HepG2 (cell line): ENCODE measurements around the gene C4orf17. TPM values are rescaled to one million over a fixed set of nuclear protein-coding genes. Genes with fewer than 3 reads are reported as not detected.

Experiments used
- AGO2 ChIP-seq: fragments of 200-400 bp; formaldehyde crosslinking; optimal IDR thresholded peaks from 2 replicates; pipeline ENCODE3; 2017; ENCODE audit warnings: mild to moderate bottlenecking, low read depth, low read length, moderate library complexity
- EP300 ChIP-seq, 3 experiments: sonication (generic) in 1 of 3; formaldehyde crosslinking in 1 of 3; IDR thresholded peaks; 2 replicates each; pipeline versions ENCODE4 v1.5.1 to v1.6.1; 2011 to 2020; ENCODE audit warnings: low read depth in 2 of 3, low read length in 2 of 3, borderline replicate concordance in 1 of 3, improper control_type of control experiment in 1 of 3, mild to moderate bottlenecking in 1 of 3, missing genetic modification reagents in 1 of 3, moderate library complexity in 1 of 3
- ESRRA ChIP-seq: sonication (generic); formaldehyde crosslinking; IDR thresholded peaks from 2 replicates; pipeline ENCODE4 v1.5.1; 2020; ENCODE audit warnings: mild to moderate bottlenecking, low read depth, missing genetic modification reagents
- HDAC2 ChIP-seq: sonication (generic); formaldehyde crosslinking; IDR thresholded peaks from 2 replicates; pipeline ENCODE4 v1.4.0; 2020; ENCODE audit warnings: missing genetic modification reagents
- HOMEZ ChIP-seq: IDR thresholded peaks from 2 replicates; pipeline ENCODE4 v1.6.1; 2016; ENCODE audit warnings: low read depth
- IKZF5 ChIP-seq: IDR thresholded peaks from 2 replicates; pipeline ENCODE4 v1.6.1; 2018; ENCODE audit warnings: missing genetic modification reagents, mild to moderate bottlenecking, missing compliant biosample characterization
- MAFF ChIP-seq: IDR thresholded peaks from 2 replicates; pipeline ENCODE4 v1.6.1; 2011; ENCODE audit warnings: low read depth, low read length, improper control_type of control experiment
- MAZ ChIP-seq, 2 experiments: sonication (generic) in 1 of 2; formaldehyde crosslinking in 1 of 2; IDR thresholded peaks; 2 replicates each; pipeline versions ENCODE4 v1.5.0 to v1.6.1; 2012 to 2020; ENCODE audit warnings: low read depth in 2 of 2, mild to moderate bottlenecking in 2 of 2, borderline replicate concordance in 1 of 2, improper control_type of control experiment in 1 of 2, low read length in 1 of 2, missing genetic modification reagents in 1 of 2, moderate library complexity in 1 of 2
- PTBP1 ChIP-seq: fragments of 200-400 bp; formaldehyde crosslinking; IDR thresholded peaks from 2 replicates; pipeline ENCODE4 v1.6.1; 2018; ENCODE audit warnings: low read length, low read depth; ENCODE audit not compliant: poor library complexity, severe bottlenecking
- RFXAP ChIP-seq: sonication (generic); formaldehyde crosslinking; IDR thresholded peaks from 2 replicates; pipeline ENCODE4 v1.4.0; 2020; ENCODE audit warnings: missing genetic modification reagents, borderline replicate concordance
- SKIL ChIP-seq: sonication (generic); formaldehyde crosslinking; IDR thresholded peaks from 2 replicates; pipeline ENCODE4 v1.8.0; 2022; ENCODE audit warnings: missing genetic modification reagents, mild to moderate bottlenecking, moderate library complexity, borderline replicate concordance
- U2AF2 ChIP-seq: fragments of 200-400 bp; formaldehyde crosslinking; IDR thresholded peaks from 2 replicates; pipeline ENCODE4 v1.6.1; 2017; ENCODE audit warnings: low read depth, mild to moderate bottlenecking, low read length
- ZBTB44 ChIP-seq: sonication (generic); formaldehyde crosslinking; IDR thresholded peaks from 2 replicates; pipeline ENCODE4 v1.4.0; 2020; ENCODE audit warnings: missing genetic modification reagents
- ZMAT5 ChIP-seq: sonication (generic); formaldehyde crosslinking; IDR thresholded peaks from 2 replicates; pipeline ENCODE4 v1.5.0; 2020; ENCODE audit warnings: mild to moderate bottlenecking, low read depth, missing genetic modification reagents, borderline replicate concordance
- ZNF263 ChIP-seq: sonication (generic); formaldehyde crosslinking; IDR thresholded peaks from 2 replicates; pipeline ENCODE4 v1.4.0; 2020; ENCODE audit warnings: missing genetic modification reagents
- ZNF513 ChIP-seq: sonication (generic); formaldehyde crosslinking; conservative IDR thresholded peaks from 2 replicates; pipeline ENCODE4 v1.5.0; 2020; ENCODE audit warnings: missing genetic modification reagents
- ZNF790 ChIP-seq: sonication (generic); formaldehyde crosslinking; IDR thresholded peaks from 2 replicates; pipeline ENCODE4 v1.8.0; 2022; ENCODE audit warnings: missing genetic modification reagents, mild to moderate bottlenecking, borderline replicate concordance
- ZSCAN30 ChIP-seq: sonication (generic); formaldehyde crosslinking; IDR thresholded peaks from 2 replicates; pipeline ENCODE4 v1.5.0; 2020; ENCODE audit warnings: mild to moderate bottlenecking, missing genetic modification reagents
- polyA plus RNA-seq, 8 experiments: library from polyadenylated mRNA; depleted of rRNA in 3 of 8; stranded (reverse) in 7 of 8; unstranded in 1 of 8; fragments of >200 nt; fragmentation: Illumina TruSeq in 4 of 8; extraction: Trizol in 4 of 8; gene quantifications; 2 replicates each; pipeline versions ENCODE4 v1.2.1 to v1.2.3, GENCODE V29; 2011 to 2016; ENCODE audit warnings: low read depth in 4 of 8, missing spikeins in 1 of 8, mixed read lengths in 1 of 8; ENCODE audit not compliant: insufficient read depth in 1 of 8
- total RNA-seq, 5 experiments: library from RNA; depleted of rRNA; stranded (reverse); fragments of >200 nt; fragmentation: Illumina TruSeq; extraction: Trizol; gene quantifications; 2 replicates each; pipeline ENCODE4 v1.2.3, GENCODE V29; 2016; ENCODE audit warnings: low read depth in 1 of 5

The C4orf17 gene
- total and polyA plus RNA-seq, 2 of the 13 experiments (the other 11 are each of a cell fraction or from before 2014, with no cell fraction given) = not detected

- TF ChIP-seq ZNF513 (CRISPR knock-in tag) (no peak), HDAC2 (CRISPR knock-in tag) (peak; percentile 86), ESRRA (CRISPR knock-in tag) (no peak), EP300 (IDR thresholded peaks at IDR 0.05; ENCODE audit: low read depth in 2 of 2, low read length in 2 of 2) (peak in 1 of 2 experiments; percentile 78; a peak in 2 of 4 replicates), EP300 (CRISPR knock-in tag; IDR thresholded peaks at IDR 0.05; ENCODE audit: borderline replicate concordance) (no peak), ZSCAN30 (CRISPR knock-in tag) (no peak), HOMEZ (CRISPR knock-in tag) (peak; percentile 46; the same call in 1 of the 2 replicates), RFXAP (CRISPR knock-in tag) (no peak; the same call in 1 of the 2 replicates), ZMAT5 (no peak), ZBTB44 (no peak), ZNF790 (no peak), MAZ (IDR thresholded peaks at IDR 0.05; ENCODE audit: borderline replicate concordance, low read depth, low read length) (no peak), MAZ (CRISPR knock-in tag; IDR thresholded peaks at IDR 0.05; ENCODE audit: low read depth) (no peak), U2AF2 (no peak), ZNF263 (CRISPR knock-in tag) (no peak), IKZF5 (peak; percentile 63; the same call in 1 of the 2 replicates), SKIL (CRISPR knock-in tag) (no peak), PTBP1 (no peak), AGO2 (no peak), MAFF (no peak)
These were observed 63.9 kb downstream of the C4orf17 start, which contains the start of gene MTTP (continued) for GRCh38 chr4:99574530-99575324.
